ENCODE data around the gene KCNK15. TPM values are rescaled to one million over a fixed set of nuclear protein-coding genes. Genes with fewer than 3 reads are reported as not detected.

Gene KCNK15
- total and polyA plus RNA-seq, 9 of the 15 experiments (the other 6 are each of a cell fraction or from before 2014, with no cell fraction given): 0.03 to 0.30 (median 0.17) TPM; not detected in 5

DNA sequence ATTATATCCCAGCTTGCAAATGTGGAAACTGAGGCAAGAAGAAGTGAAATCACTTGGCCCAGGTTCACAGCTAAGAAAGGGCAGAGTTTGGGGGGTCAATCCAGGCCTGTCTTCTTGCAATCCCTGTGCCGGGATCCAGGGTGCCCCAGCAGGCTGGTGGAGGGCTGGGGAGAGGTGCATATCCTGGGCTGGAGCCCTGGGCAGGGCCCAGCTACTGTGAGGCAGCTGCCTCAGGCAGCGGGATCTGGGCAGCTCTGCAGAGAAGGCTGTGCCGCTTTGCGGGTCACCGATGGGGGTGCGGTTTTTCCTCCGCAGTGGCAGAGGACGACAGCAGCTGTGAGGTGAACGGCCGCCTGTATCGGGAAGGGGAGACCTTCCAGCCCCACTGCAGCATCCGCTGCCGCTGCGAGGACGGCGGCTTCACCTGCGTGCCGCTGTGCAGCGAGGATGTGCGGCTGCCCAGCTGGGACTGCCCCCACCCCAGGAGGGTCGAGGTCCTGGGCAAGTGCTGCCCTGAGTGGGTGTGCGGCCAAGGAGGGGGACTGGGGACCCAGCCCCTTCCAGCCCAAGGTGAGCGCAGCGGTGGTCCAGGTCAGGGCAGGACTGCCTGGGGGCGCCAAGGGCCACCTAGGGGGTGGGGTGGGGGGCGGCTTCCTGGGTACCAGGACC is 21.1 kb upstream of the KCNK15 start:
- H2AFZ ChIP-seq (ENCODE audit: low read depth, low read length): no peak overlapping the region
- H3K9ac ChIP-seq (ENCODE audit: insufficient read depth in 1 of 2, low read depth in 2 of 2, low read length in 2 of 2): no peak overlapping the region; a peak in 1 of 4 replicates
- ATAC-seq (no peak), DNase-seq (ENCODE audit: extremely low read depth in 1 of 4, low spot score in 3 of 4) (peak in 2 of 4 experiments; percentile 32 to 33), FAIRE-seq (no peak)
- no peaks in the 10 kb centered on the region for H3K79me2 ChIP-seq (ENCODE audit: control insufficient read depth, insufficient read depth, low read length)
- CTCF ChIA-PET (ENCODE audit: low intra/inter-chr PET ratio): no interaction called here
- intact Hi-C loops (cut with micrococcal nuclease): no loop called here
- no TSS peak for BruUV-seq (replicated peaks)
- no peak overlapping the region for H3K27ac ChIP-seq (ENCODE audit: extremely low read depth, low read depth, low read length)
- POLR2A ChIA-PET: interaction anchor here (1.2 kb wide), 1 partner anchor 13 kb away, joined by 4 read pairs; no protein-coding TSS in a partner anchor
- TF ChIP-seq CCAR2 (IDR thresholded peaks at IDR 0.05; ENCODE audit: low read depth, low read length): no peak
- TF ChIP-seq, protein P1, sequence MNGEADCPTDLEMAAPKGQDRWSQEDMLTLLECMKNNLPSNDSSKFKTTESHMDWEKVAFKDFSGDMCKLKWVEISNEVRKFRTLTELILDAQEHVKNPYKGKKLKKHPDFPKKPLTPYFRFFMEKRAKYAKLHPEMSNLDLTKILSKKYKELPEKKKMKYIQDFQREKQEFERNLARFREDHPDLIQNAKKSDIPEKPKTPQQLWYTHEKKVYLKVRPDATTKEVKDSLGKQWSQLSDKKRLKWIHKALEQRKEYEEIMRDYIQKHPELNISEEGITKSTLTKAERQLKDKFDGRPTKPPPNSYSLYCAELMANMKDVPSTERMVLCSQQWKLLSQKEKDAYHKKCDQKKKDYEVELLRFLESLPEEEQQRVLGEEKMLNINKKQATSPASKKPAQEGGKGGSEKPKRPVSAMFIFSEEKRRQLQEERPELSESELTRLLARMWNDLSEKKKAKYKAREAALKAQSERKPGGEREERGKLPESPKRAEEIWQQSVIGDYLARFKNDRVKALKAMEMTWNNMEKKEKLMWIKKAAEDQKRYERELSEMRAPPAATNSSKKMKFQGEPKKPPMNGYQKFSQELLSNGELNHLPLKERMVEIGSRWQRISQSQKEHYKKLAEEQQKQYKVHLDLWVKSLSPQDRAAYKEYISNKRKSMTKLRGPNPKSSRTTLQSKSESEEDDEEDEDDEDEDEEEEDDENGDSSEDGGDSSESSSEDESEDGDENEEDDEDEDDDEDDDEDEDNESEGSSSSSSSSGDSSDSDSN (IDR thresholded peaks at IDR 0.05; ENCODE audit: borderline replicate concordance in 1 of 2, low read depth in 2 of 2, low read length in 2 of 2): no peak
- TF ChIP-seq IRF2 (CRISPR knock-in tag; IDR thresholded peaks at IDR 0.05): no peak
- no peak for TF ChIP-seq MITF (IDR thresholded peaks at IDR 0.05)
- no peaks in the 10 kb centered on the region for H3K9me3 ChIP-seq (replicated peaks; ENCODE audit: control insufficient read depth, insufficient read depth, low read depth, low read length)
- no peaks in the 10 kb centered on the region for H3K9me1 ChIP-seq (ENCODE audit: control insufficient read depth, insufficient read depth, low read length)
- WGBS (ENCODE audit: insufficient coverage, low coverage, missing lambda C conversion rate): 13% methylated on average over 22 of the region's 26 CpGs
- no peak overlapping the region for H3K4me2 ChIP-seq (ENCODE audit: insufficient read depth, low read length)
- peaks cover 13% of the 10 kb centered on the region; the same call in 1 of the 2 replicates for H4K20me1 ChIP-seq (replicated peaks; ENCODE audit: control insufficient read depth, insufficient read depth, low read length)
- in situ Hi-C loops (cut with MboI): no loop called here
- H3K4me1 ChIP-seq (replicated peaks in 1 of 2; ENCODE audit: control insufficient read depth in 2 of 2, insufficient read depth in 2 of 2, low read length in 2 of 2): peaks cover 0 to 10% of the 10 kb centered on the region in 2 experiments; a peak in 2 of 5 replicates
- H3K4me3 ChIP-seq: no peak overlapping the region
- peaks cover 42 to 72% of the 10 kb centered on the region in 2 experiments for H3K27me3 ChIP-seq (ENCODE audit: control insufficient read depth in 2 of 2, insufficient read depth in 2 of 2, low read length in 2 of 2)
- no peaks in the 10 kb centered on the region for H3K36me3 ChIP-seq (ENCODE audit: control insufficient read depth, insufficient read depth, low read length)
